Fibroblast of skin of right biceps (primary cell): ENCODE data around the gene CNPY1.

ENCODE experiments used
- DNase-seq: peaks from one replicate; pipeline ENCODE4 v3.0.0-alpha.2; 2013

Gene CNPY1

DNA sequence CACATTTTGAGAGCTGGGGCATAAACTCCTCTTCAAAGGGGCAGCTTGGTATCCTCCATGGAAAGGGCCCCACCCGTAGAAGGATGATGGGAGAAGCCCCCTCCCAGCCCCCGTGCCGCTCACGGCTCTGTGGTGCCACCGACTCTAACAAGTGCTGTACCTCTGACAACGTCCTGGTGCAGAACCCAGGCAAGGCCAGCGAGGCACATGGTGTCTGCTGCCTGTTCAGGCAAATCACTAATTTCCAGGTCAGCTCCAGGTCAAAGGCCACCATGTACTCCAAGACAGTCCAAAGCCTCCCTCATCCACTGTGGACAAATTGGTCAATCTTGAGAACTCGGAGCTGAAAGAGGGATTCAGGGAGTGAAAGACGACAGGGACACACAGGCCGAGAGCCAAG is 11.4 kb upstream of the CNPY1 start:
- no peak for DNase-seq

DNA sequence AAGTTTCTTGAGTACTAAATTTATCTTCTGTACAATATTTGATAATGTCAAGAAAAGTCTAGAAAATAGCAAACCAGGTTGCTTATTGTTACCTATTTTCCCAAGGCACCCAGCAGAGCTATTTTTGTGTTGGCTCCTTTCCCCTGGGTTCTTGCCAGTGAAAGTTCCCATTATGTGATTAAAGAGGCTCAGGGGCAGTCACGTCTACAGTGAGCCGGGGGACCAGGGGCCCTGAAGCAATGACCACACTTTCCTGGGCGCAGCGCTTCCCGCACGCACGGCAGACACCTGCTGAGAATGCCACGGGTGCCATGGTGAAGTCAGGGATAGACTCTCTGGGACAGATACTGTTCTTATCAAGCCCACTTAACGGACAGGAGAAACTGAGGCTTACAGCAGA is 10.4 kb upstream of the CNPY1 start:
- no peak for DNase-seq

DNA sequence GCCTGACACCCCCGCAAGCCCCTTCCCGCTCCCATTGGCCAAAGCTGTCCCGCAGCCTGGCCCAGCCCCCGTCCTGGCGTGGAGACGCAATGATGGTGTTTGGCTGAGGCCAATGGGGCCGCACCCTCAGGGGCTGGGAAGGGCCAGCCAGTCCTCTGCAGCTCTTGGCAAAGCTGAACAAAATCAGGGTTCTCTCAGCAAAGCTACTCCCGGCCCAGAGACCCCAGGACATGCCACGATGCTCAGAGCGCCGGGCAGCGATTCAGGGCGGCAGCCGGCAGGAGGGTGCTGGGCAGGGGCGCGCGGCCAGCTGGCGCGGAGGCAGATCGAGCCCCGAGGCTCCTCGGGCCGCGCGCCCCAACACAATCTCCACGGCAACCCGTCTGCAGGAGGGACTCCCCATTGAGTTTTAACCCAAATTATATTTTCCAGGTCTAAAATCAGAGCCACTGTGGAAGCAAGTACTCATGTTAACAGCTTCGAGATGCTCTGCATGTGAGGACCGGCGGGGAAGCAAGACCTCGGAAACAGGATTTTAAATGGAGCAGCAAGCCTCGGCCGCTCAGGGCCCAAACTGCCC is 8.8 kb upstream of the CNPY1 start:
- DNase-seq: no peak

DNA sequence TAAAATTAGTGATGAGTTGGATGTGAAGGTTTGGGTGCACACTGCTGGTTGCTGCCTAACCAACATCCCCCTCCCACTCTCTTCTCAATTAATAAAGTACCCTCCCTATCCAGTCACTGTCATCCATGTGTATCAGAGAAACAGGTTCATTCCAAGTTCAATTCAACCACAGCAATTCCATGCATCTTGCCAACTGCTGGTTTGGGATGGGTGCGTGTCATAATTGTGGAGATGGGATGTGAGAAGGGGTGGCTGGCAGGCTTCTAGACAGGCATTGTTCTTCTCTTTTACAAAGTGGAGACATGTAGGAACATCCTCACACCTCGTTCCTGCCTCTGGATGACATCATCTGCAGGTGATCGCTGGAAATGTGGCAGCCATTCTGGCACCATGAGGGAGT is 7.5 kb upstream of the CNPY1 start:
- DNase-seq: no peak

DNA sequence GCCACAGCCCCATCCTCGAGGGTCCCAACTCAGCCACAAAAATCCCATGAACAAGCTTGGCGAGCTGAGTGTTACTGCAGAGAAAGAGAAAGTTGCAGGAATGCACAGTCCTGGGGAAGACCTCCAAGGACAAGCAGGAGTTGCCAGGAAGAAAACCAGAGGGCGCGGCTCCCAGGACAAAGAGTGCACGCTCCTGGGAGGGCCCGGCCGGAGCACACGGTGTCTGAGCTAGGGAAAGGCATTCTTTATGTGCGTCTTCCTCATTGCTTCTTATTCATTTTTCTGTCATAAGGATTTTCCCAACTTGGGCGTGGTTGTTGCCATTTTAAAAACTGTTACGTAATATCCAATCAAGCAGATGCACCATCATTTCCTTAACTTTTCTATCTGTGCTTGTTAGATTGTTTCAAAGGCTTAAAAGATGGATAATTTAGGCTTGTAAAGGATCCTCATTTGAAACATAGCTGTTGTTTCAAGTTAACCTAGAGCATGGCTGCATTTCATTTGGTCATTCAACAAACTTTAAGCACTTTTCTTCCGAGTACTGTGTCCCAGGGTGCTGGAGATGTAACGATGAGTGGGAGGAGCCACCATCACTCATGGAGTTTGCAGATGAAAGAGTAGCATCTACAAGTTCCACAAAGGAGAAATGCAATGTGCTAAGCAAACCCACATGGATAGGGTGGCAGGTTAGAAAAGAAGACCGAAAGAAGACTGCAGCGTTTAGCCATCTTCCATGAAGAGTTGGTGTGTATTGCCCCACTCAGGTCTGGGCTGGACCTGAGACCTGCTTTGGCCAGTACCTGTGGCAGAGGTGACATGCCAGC is 5.6 kb upstream of the CNPY1 start:
- no peak for DNase-seq

DNA sequence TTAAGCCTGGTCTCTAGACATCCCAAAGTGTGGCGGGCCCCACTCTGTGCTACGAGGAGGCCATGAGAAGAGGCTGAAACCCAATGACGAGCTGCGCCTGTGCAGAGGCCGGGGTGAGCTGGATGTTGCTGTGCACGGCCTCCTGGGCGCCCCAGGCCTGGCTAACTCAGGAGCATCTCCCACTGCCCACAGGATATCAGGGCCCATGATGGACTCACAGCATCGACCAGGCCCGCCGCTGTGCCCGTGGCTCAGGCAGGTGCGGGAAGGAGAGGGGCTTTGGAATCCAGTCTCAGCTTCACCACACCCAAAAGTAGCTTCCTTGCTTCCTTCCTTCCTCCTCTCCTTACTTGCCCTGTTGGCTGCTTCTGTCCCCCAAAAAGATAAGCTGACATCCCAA is 4.6 kb upstream of the CNPY1 start:
- DNase-seq: no peak

DNA sequence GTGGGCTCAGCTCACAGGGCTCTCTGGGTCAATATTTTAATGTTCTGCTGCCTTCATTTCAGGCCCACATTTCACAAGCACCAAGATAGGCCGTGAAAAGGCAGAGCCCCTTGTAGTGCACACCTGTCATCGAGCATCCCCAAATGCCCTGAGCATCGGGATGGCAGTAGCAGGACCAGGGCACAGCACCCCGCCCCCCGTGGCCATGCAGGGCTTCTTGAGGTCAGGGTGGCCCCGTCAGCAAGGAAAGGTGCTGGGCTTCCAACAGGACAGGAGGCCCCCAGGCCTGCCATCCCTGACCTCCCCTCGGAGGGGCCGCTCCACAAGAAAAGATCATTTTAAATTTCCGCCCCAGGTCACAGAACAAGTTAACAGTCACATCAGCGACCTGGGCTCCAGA is 2.9 kb upstream of the CNPY1 start:
- DNase-seq: no peak

DNA sequence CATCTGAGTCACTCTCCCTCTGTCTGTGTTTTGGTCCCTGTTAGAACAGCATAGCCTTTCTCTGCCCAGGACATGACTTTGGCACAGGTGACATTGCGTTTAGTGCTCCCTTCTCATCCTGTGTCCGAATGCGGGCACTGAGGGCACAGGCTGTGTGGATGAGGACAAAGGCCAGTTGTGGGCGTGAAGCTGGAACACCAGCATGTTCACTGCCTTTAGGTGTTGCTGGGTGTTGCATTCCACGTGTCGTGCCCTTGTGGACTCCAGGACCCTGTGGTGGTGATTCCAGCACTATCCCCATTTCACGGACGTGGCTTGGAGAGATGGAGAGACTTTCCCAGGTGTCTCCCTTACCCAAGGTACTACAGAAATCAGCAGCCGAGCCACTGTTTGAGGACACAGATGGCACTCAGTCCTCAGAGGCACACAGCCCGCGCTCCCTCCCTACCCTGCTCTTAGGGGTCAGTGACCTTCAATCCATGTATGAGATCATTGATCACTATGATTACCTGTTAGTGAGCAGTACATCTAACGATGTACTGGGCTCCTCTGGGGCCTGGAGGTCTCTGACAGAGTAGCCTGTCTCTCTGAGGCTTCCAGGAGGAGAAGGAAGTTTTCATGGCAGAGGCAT is 917 bp upstream of the CNPY1 start:
- no peak for DNase-seq

DNA sequence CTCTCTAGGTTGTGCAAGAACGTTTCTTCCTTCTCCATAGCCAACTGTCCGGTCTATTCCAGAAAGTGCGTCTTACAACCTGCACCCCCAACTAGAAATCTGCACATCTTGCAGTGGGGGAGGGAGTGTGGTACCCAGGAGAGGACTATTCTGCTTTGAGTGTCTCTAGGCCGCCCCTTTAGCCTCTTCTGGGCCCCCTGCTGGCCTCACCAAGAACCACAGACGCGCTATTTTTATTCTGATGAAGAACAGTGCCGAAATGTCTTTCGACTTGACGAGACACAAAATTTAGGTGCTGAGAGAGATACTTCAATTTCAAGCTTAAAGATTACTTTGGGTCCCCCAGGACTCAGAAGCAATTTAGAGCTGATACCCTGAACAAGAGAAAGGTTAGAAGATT is 1.0 kb downstream of the CNPY1 start:
- DNase-seq: no peak

DNA sequence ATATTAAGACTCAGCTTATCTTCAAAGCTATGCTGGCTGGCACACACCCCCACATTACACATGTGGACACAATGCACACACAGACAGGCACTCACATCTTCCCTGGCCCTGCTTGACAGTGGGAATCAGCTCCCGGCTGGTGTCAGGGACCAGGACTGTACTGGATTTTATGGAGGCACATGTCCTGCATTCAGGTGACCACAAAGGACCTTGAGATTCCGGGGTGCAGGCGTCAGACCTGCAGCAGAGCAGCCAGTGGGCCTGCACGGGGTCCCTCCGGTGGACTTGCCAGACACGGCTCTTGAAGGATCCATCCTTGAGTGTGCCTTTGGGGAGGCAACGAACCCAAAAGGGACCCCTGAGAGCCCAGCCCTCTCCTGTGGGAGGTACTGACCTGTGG is 1.9 kb downstream of the CNPY1 start:
- no peak for DNase-seq

DNA sequence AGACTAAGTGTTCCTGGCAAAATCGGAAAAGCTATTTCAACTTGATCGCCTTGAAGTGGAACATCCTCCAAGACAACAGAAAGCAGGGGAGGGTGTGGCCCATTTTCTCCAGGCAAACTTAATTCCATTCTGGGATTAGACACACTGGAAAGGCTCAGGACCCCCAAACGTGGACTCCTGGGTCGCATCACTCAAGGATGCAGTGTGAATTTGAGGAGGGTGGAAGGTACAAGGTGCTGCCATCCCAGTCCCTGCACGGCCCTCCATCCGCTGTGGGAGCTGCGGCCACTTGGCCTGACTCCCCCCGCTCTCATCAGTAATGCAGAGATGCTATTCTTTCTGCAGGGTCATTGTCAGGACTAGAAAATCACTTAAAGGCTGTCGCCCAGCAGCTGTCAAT is 2.4 kb downstream of the CNPY1 start:
- DNase-seq: no peak

DNA sequence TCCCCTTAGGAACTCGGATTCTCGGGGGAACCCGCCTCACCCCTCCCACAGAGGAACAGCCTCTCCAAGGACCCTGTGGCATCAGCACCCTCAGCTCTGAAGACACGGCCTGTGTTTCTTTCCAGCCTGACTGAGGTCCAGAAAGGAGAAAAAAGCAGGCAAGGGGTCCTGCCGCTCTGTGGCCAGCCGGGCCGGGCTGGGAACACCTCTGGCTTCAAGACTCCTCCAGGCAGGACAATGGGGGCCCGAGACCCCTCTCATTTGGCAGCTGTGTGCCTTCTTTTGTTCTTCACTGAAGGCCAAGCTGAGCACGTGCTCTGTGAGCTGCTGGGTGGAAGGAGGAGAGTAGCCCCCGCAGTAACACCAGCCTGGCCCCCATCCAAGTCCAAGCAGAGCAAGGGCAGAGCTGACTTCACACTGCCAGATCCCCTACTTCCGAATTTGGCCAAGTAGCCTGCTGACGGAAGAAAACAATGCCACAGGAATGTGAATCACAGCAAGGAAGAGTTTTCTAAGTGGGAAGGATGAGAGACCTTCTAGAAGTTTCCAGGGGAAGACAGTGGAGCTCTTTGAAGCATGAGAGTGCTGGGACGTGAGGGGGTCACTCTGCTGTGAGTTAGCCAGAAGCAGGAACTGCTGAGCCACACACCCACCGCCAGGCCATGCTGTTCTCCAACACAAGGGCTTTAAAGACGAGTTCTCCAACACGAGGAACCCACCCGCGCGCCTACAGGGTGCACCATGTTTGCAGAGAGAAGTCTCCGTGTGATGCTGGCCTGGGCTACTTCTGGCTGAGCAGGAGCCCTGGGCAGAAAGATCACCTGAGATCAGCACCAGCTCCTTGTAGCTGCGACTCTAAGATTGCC is 3.1 kb downstream of the CNPY1 start:
- peak; percentile 4 for DNase-seq

DNA sequence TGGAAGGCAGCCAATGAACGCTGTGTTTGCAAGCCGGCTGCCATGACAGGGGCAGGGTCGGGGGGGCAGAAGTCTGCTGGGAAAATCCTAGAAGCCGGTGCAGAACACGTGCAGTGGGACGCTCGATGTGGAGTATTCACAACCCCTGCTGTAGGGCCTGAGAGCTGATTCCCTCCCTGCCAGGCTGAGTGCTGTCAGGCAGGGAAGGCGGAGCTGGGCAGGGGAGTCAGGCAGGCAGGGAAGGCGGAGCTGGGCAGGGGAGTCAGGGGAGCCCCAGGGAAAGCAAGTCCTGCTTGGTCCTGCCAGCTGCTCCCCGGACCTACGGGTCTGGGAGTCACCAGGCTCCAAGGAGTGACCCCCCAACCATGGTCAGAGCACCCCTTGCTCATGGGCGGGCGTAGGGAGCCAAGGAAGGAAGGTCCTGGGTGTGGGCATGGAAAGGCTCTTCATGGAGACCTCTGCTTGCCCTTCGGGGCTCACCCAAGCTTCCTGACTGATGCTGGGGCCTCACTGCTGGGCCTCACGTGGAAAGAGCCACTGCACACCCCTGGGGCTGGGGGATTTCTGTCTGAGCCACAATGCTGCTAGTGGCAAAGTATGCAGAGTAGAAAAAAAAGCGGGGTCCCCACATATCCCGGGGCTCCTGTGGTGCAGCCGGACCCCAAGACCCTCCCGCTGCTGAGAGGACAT is 4.2 kb downstream of the CNPY1 start:
- DNase-seq: no peak

DNA sequence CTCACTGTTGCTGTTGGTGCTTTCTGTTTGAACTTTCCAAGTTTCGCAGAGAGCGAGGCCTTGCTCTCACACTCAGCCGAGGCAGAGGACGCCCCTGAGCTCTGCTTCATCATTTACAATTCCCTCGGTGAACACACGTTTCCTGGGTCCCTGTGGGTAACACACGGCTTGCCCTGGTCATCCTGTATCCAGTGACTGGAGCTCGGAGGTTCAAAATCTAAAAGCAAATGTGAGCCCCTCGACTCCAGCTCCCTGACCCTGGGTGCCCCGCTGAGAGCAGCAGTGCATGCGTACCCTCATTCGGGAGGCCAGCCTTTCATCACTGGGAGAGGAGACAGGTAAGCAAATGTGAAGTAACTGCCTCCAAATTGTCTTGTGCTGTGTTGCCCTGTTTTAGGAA is 5.8 kb downstream of the CNPY1 start:
- no peak for DNase-seq

DNA sequence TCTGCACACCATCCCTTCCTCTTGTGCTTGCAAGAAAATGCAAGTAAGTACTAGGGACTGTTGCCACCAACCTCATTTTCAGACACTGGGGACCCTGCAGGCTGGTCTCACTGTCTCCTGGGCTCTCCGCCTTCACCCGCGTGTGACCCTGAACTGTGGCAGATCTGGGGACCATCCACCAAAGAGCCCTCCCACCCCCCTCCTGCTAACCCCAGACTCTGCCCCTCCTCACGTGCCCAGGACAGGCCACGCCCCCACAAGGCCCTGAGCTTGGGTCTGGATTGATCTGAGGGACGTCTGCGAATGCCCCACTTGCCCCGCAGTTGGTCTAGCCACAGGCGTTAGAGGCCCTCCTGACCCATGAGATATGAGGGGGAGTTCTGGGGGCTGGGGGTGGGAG is 8.1 kb downstream of the CNPY1 start:
- no peak for DNase-seq

DNA sequence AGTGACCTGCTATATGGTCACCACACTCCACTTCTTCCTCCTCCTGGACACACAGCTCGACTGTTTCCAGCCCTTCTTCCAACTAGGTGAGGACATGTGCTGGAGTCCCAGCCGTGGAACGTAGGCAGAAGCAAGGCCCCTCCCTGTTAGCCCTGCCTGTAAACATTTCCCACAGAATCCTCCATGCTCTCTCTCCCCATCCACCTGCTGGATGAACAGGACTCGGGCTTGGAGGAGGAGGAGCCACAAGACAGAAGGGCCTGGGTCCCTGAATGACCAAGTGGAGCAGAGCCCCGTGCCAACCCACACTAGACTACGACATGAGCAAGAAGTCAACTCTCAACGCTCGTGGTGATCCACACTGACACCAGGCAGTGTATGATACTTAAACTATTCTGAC is 9.9 kb downstream of the CNPY1 start:
- no peak for DNase-seq

DNA sequence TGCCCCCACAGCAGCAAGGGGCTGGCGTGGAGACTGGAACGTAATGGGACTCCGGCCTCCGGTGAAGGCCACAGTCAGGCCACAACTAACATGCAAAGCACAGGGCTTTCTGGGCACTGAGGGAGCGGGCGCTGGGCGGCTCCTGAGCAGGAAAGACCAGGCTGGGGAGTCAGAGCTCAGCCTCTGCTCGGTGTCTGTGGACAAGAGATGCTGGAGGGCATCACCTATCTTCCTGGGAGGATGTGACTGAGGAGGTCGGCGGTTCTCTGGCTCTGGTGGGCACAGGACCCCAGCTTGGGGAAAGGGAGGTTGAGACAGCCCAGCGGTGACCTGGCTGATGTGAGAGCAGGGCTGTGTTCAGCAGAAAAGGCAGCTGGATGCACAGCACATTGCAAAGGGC is 11.7 kb downstream of the CNPY1 start:
- no peak for DNase-seq

DNA sequence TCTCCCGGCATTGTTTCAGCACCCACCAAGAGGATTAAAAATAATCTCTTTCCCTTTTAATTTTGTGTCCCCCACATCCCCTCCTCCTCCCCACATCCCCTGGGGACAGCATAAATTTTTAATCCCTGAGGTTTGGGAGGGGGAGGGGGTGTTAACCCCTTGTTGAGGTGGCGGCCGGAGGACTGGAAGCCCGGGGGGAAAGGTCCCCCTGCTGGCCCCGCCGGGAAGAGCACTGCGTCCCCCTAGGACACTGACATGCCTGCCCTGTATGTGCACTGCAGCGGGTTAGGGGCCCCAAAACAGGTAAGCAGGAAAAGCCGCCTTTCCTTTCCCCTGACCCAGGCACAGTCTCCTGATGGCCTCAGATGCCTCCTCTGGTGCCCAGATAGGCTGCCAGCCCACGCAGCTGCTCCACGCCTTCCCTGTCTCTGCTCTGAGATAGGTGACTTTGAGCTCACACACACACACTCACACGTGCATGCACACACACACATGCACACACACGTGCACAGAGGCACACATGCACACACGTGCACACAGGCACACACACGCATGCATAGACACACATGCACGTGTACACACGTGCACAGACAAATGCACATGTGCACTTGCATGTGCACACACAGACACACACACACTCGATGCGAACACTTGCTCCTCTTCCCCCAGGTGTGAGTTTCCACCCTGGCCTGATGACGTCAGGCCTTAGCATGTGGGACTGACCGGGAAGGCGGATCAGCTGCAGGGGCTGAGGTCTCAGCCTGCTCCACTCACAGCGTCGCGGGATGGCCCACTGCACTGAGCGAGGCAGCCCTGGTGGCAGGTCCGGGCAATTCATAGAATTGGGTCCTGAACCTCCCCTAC is 12.3 kb downstream of the CNPY1 start:
- DNase-seq: peak; percentile 18

DNA sequence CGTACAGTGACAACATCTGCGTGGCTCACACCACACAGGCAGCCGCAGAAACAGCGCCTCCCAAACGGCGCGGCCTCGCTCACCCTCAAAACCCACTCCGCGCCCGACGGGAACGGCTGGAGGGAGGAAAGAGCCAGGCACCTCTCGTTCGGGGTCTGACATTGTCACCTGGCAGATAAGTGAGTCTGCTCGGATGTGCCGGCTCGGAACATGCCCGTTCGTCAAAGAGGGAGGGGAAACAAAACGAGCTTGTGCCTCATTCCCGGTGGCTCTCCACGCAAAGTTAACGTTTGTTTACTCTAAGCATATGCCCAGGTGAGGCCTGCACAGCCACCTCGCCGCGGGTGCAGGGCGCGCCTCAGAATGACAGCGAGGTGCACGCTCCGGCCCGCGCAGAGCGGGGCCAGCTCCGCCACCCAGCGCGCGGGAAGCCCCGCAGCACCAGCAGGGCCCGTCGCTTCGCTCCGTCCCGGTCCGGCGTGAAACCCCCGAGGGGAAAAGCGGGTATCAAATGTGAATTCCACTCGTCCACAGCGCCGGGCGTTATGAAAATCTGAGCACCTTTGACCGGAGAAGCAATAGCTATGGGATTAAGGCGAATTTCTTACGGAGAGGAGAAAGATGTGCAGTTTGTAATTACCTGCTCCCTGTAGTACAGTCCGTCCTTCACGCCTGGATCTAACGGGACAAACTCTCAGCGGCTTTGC is 13.1 kb downstream of the CNPY1 start:
- no peak for DNase-seq

DNA sequence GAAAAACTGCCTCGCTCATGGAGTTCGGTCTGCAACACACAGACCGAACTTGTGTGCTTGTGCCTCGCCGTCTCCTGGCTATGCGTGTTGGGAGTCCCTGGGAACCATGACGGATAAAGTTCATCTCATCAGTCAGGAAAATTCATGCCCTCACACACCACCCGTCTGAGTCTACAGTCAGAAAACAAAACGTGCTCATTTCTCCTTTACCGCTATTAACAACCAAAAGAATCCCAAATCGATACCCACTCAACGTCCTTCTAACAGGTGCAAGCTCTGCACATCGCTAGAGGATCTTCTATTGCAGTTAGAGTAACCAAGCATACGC is 13.6 kb downstream of the CNPY1 start:
- DNase-seq: no peak

DNA sequence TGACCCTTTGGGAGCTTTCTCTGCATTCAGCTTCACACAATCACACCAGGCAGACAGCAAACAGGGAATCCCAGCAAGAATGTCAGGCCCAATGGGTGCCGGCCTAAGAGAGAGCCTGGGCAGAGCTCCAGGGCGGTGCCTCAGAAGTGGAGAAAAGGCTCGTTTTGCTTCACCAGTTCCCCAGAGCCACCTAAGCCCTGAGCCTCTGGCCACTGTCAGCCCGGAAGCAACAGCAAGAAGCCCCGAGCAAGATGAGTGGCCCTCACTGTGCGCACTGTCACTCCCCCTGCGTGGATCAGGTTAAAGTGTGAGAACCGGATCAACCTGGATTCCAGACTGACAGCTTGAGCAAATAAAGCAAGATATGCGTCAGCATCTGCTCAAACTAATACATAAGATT is 14.7 kb downstream of the CNPY1 start:
- DNase-seq: no peak
